Stimulated activated CD4-positive, alpha-beta T cell treated with anti-CD3 and anti-CD28 coated beads, Interleukin-12 subunit alpha, Interleukin-12 subunit beta, amount 100 ng/mL, for 48 hours (primary cell): ENCODE measurements around the gene ACSL1.

ENCODE experiments used
- DNase-seq, 3 donors: peaks; one replicate each; pipeline ENCODE4 v3.0.0-alpha.2; 2020; ENCODE audit warnings: low read depth in 2 of 3, low spot score in 1 of 3

Gene ACSL1

GRCh38 chr4:184825896-184826690 lies at the start of gene ACSL1:
Gene ACSL1, minus strand, starts transcription at chr4:184825968. Its CDS starts 22,454 bp downstream, at chr4:184803514.
- peak; percentile 54 to 72 (median 59) for DNase-seq

- no peak for DNase-seq
Observed at GRCh38 chr4:184873054-184873453, 47.3 kb upstream of the ACSL1 start.

GRCh38 chr4:184870718-184871117 lies 45.0 kb upstream of the ACSL1 start:
- DNase-seq, result no peak

GRCh38 chr4:184868623-184869022 lies 42.9 kb upstream of the ACSL1 start:
- DNase-seq, result no peak

GRCh38 chr4:184863916-184864315 lies 38.1 kb upstream of the ACSL1 start:
- DNase-seq, result no peak

- DNase-seq, result no peak
Observed at GRCh38 chr4:184861047-184861446, 35.3 kb upstream of the ACSL1 start.

- DNase-seq, result no peak
Observed at GRCh38 chr4:184860018-184860779, 34.4 kb upstream of the ACSL1 start.

GRCh38 chr4:184857441-184858121 lies 31.8 kb upstream of the ACSL1 start:
- no peak for DNase-seq

GRCh38 chr4:184856277-184856609 lies 30.5 kb upstream of the ACSL1 start:
- DNase-seq, result no peak

- DNase-seq, result no peak
Observed at GRCh38 chr4:184854673-184855072, 28.9 kb upstream of the ACSL1 start.

GRCh38 chr4:184853436-184853835 lies 27.7 kb upstream of the ACSL1 start:
- DNase-seq, result no peak

- DNase-seq, result no peak
Observed at GRCh38 chr4:184851886-184852285, 26.1 kb upstream of the ACSL1 start.

GRCh38 chr4:184851200-184851541 lies 25.4 kb upstream of the ACSL1 start:
- no peak for DNase-seq

- DNase-seq, result no peak
Observed at GRCh38 chr4:184850431-184851199, 24.8 kb upstream of the ACSL1 start.

- no peak for DNase-seq
Observed at GRCh38 chr4:184850018-184850417, 24.2 kb upstream of the ACSL1 start.

GRCh38 chr4:184849185-184849584 lies 23.4 kb upstream of the ACSL1 start:
- no peak for DNase-seq

GRCh38 chr4:184848510-184848909 lies 22.7 kb upstream of the ACSL1 start:
- no peak for DNase-seq

- no peak for DNase-seq
Observed at GRCh38 chr4:184846531-184846930, 20.8 kb upstream of the ACSL1 start.

GRCh38 chr4:184845367-184846021 lies 19.7 kb upstream of the ACSL1 start:
- no peak for DNase-seq

GRCh38 chr4:184844742-184845141 lies 19.0 kb upstream of the ACSL1 start:
- DNase-seq, result no peak
